ENCODE data around the gene TSPAN18. TPM values are rescaled to one million over a fixed set of nuclear protein-coding genes. Genes with fewer than 3 reads are reported as not detected.

The TSPAN18 gene
- total RNA-seq, 1 donor from 2014 or later, result 717 TPM

DNA sequence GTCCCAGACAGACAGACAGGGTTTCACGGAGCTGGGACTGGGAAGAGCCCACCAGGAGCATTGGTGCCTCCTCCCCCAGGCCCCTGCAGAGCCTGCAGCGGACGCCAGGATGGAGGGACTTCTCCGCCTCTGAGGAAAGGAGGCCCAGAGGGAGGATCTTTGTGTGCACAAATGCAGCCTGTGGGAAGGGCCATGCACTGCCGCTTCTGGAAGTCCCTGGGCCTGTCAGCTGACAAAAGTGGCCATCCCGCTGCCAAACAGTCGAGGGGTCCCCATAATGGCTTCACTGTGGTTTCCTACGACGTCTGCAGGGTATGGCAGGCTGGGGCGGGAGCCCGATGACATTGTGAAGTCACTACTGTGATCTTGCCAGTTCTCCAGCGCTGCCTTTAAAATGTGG is 150.1 kb downstream of the TSPAN18 start:
- peaks cover 22% of the 10 kb centered on the region for H3K4me1 Mint-ChIP-seq (ENCODE audit: unreplicated experiment)
- H3K9me3 Mint-ChIP-seq (ENCODE audit: unreplicated experiment), result no peaks in the 10 kb centered on the region
- no peak for DNase-seq (ENCODE audit: low spot score)
- TF ChIP-seq, protein P1, sequence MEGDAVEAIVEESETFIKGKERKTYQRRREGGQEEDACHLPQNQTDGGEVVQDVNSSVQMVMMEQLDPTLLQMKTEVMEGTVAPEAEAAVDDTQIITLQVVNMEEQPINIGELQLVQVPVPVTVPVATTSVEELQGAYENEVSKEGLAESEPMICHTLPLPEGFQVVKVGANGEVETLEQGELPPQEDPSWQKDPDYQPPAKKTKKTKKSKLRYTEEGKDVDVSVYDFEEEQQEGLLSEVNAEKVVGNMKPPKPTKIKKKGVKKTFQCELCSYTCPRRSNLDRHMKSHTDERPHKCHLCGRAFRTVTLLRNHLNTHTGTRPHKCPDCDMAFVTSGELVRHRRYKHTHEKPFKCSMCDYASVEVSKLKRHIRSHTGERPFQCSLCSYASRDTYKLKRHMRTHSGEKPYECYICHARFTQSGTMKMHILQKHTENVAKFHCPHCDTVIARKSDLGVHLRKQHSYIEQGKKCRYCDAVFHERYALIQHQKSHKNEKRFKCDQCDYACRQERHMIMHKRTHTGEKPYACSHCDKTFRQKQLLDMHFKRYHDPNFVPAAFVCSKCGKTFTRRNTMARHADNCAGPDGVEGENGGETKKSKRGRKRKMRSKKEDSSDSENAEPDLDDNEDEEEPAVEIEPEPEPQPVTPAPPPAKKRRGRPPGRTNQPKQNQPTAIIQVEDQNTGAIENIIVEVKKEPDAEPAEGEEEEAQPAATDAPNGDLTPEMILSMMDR (IDR thresholded peaks at IDR 0.05; ENCODE audit: unreplicated experiment), result no peak
- peaks cover 15% of the 10 kb centered on the region for H3K27me3 Mint-ChIP-seq (ENCODE audit: unreplicated experiment)
- H3K36me3 Mint-ChIP-seq (ENCODE audit: low read depth, unreplicated experiment), result peaks cover 3% of the 10 kb centered on the region
- peak overlapping the region; percentile 42 for H3K27ac Mint-ChIP-seq (ENCODE audit: unreplicated experiment)
- no peak overlapping the region for H3K4me3 Mint-ChIP-seq (ENCODE audit: unreplicated experiment)

DNA sequence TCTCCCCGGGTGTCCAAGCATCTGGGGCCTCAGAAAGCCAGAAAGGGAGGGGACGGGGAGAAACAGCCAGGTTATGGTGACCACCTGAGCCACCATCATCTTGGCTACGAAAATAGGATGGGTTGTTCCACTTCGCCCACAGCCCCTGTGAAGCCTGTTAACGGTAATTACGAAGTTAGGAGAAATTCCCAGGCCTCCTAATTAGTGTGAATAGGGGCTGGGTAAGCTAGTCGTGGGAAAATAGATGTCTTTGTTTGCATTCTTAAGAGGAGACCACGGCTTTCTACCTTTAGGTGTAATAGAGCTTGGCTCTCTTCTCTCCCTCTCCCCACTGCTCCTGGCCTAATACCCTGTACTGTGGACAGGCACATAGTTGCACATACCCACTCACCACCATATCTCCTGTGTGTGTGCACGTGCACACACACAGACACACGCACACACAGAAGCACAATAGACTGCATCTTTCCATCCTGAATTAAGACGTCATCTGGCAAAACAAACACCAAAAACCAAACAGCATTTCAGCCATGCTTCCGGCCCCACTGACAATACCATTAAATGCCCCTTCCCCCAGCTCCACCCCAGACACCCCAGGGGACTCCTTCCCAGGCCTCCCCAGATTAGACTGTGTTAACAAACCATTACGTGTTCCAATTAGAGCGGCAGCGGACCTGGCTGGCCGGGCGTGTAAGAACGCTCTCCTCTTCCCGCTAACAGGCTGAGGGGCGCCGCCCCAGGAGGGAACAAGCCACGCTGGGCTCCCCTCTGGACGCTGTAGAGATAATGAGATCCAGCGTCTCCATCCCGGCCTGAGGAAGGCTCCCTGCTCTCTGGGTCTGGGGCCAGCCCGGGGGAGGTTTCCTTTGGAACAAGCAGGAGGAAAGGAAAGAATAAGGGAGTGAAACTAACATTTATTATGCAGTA is 151.1 kb downstream of the TSPAN18 start:
- H3K27me3 Mint-ChIP-seq (ENCODE audit: unreplicated experiment), result peaks cover 16% of the 10 kb centered on the region
- peaks cover 30% of the 10 kb centered on the region for H3K4me1 Mint-ChIP-seq (ENCODE audit: unreplicated experiment)
- no peaks in the 10 kb centered on the region for H3K9me3 Mint-ChIP-seq (ENCODE audit: unreplicated experiment)
- TF ChIP-seq, protein P1 (IDR thresholded peaks at IDR 0.05; ENCODE audit: unreplicated experiment), result no peak
- H3K4me3 Mint-ChIP-seq (ENCODE audit: unreplicated experiment), result no peak overlapping the region
- H3K36me3 Mint-ChIP-seq (ENCODE audit: low read depth, unreplicated experiment), result peaks cover 6% of the 10 kb centered on the region
- no peak overlapping the region for H3K27ac Mint-ChIP-seq (ENCODE audit: unreplicated experiment)
- no peak for DNase-seq (ENCODE audit: low spot score)

DNA sequence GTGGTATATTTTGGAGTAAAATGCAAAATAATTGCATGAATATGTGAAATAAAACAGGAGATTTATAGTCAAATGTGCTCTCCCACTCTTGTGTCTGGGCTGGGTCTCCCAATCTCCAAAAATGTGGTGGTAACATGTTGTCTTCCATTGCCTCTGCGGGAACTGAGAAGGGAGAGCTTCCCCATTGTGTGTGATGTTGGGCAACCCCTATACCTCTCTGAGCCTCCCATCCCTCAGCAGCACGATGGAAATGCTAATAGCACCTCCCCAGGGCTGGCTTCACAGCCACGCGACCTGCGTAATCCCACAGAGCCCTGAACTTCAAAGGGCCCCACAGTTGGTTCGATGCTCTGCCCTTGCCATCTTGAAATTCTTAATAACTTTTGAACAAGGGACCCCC is 151.9 kb downstream of the TSPAN18 start:
- TF ChIP-seq, protein P1 (IDR thresholded peaks at IDR 0.05; ENCODE audit: unreplicated experiment), result no peak
- Mint-ChIP-seq H3K4me3 (ENCODE audit: unreplicated experiment) (no peak overlapping the region), H3K36me3 (ENCODE audit: low read depth, unreplicated experiment) (peaks cover 11% of the 10 kb centered on the region), H3K27me3 (ENCODE audit: unreplicated experiment) (peaks cover 24% of the 10 kb centered on the region), H3K9me3 (ENCODE audit: unreplicated experiment) (no peaks in the 10 kb centered on the region), H3K27ac (ENCODE audit: unreplicated experiment) (no peak overlapping the region), H3K4me1 (ENCODE audit: unreplicated experiment) (peaks cover 35% of the 10 kb centered on the region)
- DNase-seq (ENCODE audit: low spot score), result no peak

DNA sequence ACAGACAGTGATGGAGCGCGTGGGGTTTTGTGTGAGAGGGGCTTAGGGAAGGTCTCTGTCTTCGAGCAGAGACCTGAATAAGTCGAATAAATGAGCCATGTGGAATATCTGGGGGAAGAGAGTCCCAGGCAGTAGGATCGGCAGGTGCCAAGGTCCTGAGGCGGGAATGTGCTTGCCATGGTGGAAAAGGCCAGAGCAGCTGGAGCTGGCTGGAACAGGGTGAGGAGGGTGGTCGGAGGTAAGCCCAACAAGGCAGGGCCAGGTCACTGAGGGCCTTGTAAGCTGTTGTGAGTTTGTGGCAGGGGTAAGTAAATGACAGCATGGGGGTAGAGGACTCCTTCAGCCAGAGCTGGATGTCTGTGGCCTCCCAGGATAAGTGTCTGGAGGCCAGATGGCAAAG is 152.7 kb downstream of the TSPAN18 start:
- peaks cover 24% of the 10 kb centered on the region for H3K27me3 Mint-ChIP-seq (ENCODE audit: unreplicated experiment)
- H3K9me3 Mint-ChIP-seq (ENCODE audit: unreplicated experiment), result no peaks in the 10 kb centered on the region
- peaks cover 37% of the 10 kb centered on the region for H3K4me1 Mint-ChIP-seq (ENCODE audit: unreplicated experiment)
- H3K36me3 Mint-ChIP-seq (ENCODE audit: low read depth, unreplicated experiment), result peaks cover 12% of the 10 kb centered on the region
- H3K27ac Mint-ChIP-seq (ENCODE audit: unreplicated experiment), result no peak overlapping the region
- TF ChIP-seq, protein P1 (IDR thresholded peaks at IDR 0.05; ENCODE audit: unreplicated experiment), result no peak
- no peak overlapping the region for H3K4me3 Mint-ChIP-seq (ENCODE audit: unreplicated experiment)
- no peak for DNase-seq (ENCODE audit: low spot score)

DNA sequence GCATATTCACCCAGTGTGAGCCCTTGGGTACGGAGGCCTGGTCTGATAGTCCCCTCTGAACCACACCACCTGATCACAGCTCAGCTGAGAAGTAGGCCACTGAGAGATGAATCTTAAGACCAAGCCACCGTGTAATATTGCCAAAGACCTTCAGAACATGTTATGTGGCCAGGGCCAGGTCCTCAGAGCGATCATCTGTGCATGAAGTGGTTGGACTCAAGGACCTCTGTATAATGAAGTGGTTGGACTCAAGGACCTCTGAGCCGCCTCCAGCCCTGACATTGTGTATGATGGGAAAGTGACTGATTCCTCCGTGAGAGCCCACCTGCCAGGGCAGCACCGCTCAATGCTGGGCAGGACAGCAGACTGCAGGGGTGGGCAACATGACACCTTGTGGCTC is 153.7 kb downstream of the TSPAN18 start:
- TF ChIP-seq, protein P1 (IDR thresholded peaks at IDR 0.05; ENCODE audit: unreplicated experiment), result no peak
- H3K36me3 Mint-ChIP-seq (ENCODE audit: low read depth, unreplicated experiment), result peaks cover 21% of the 10 kb centered on the region

More for the DNA sequence above, 153.7 kb downstream of the TSPAN18 start:
- peaks cover 25% of the 10 kb centered on the region for H3K27me3 Mint-ChIP-seq (ENCODE audit: unreplicated experiment)
- no peaks in the 10 kb centered on the region for H3K9me3 Mint-ChIP-seq (ENCODE audit: unreplicated experiment)
- no peak for DNase-seq (ENCODE audit: low spot score)
- peak overlapping the region; percentile 62 for H3K4me3 Mint-ChIP-seq (ENCODE audit: unreplicated experiment)
- no peak overlapping the region for H3K27ac Mint-ChIP-seq (ENCODE audit: unreplicated experiment)
- peaks cover 46% of the 10 kb centered on the region for H3K4me1 Mint-ChIP-seq (ENCODE audit: unreplicated experiment)
